H1 (cell line): ENCODE results near the gene TOGARAM1. TPM values are rescaled to one million over a fixed set of nuclear protein-coding genes. Genes with fewer than 3 reads are reported as not detected.

Experiments used
- CTCF ChIA-PET: fragments of 300-600 bp; sonication (Branson Sonifier 250); formaldehyde crosslinking; loops from one replicate; lab custom pipeline; 2021; ENCODE audit not compliant: partially characterized antibody; lab: Charles Lee
- POLR2A ChIA-PET: fragments of 300-600 bp; sonication (Branson Sonifier 250); formaldehyde crosslinking; loops from one replicate; lab custom pipeline; 2021; ENCODE audit warnings: inconsistent platforms; ENCODE audit not compliant: partially characterized antibody; lab: Charles Lee
- DNase-seq, 2 experiments: peaks; one replicate each; pipeline versions ENCODE4 v3.0.0 to v3.0.0-alpha.2; 2010 to 2022; ENCODE audit warnings: low spot score in 2 of 2, low read depth in 1 of 2, mixed read lengths in 1 of 2
- FAIRE-seq: peaks from 2 replicates; lab custom pipeline; 2011; peaks lifted over from hg19 to GRCh38; lab: Jason Lieb, UNC
- H2AFZ ChIP-seq: 2 replicates; pipeline ENCODE4 v1.8.1; 2012; ENCODE audit warnings: low read length, inconsistent platforms
- H2AK5ac ChIP-seq: 2 replicates; pipeline ENCODE4 v1.6.1; 2013; ENCODE audit warnings: low read depth, low read length
- H2BK120ac ChIP-seq: replicated peaks from 2 replicates; pipeline ENCODE3; 2013; ENCODE audit warnings: low read depth, low read length, inconsistent platforms
- H2BK12ac ChIP-seq: 2 replicates; pipeline ENCODE4 v1.6.1; 2013; ENCODE audit warnings: low read depth, low read length
- H2BK15ac ChIP-seq: 2 replicates; pipeline ENCODE4 v1.6.1; 2013; ENCODE audit warnings: low read length
- H2BK20ac ChIP-seq: 2 replicates; pipeline ENCODE4 v1.6.1; 2013; ENCODE audit warnings: low read length
- H2BK5ac ChIP-seq: 2 replicates; pipeline ENCODE4 v1.6.1; 2013; ENCODE audit warnings: low read depth, low read length
- H3K14ac ChIP-seq: 2 replicates; pipeline ENCODE4 v1.6.1; 2013; ENCODE audit warnings: inconsistent platforms; ENCODE audit not compliant: insufficient read length
- H3K18ac ChIP-seq: 2 replicates; pipeline ENCODE4 v1.6.1; 2013; ENCODE audit warnings: low read length; ENCODE audit errors: extremely low read depth
- H3K23ac ChIP-seq: 2 replicates; pipeline ENCODE4 v1.6.1; 2013; ENCODE audit warnings: inconsistent platforms; ENCODE audit not compliant: insufficient read length
- H3K23me2 ChIP-seq: 2 replicates; pipeline ENCODE4 v1.6.1; 2013; ENCODE audit warnings: low read depth, low read length
- H3K27ac ChIP-seq: 2 replicates; pipeline ENCODE4 v1.6.1; 2011; ENCODE audit warnings: low read depth, low read length, inconsistent platforms
- H3K27me3 ChIP-seq, 4 experiments: replicated peaks in 1 of 4; 1 replicate in 1 of 4; 2 replicates in 3 of 4; pipeline versions ENCODE4 v1.6.1 to v1.8.1; 2011 to 2013; ENCODE audit warnings: low read length in 3 of 4, mild to moderate bottlenecking in 3 of 4, inconsistent platforms in 2 of 4, mixed read lengths in 2 of 4, moderate library complexity in 1 of 4; ENCODE audit not compliant: control insufficient read depth in 3 of 4, insufficient read depth in 3 of 4; ENCODE audit errors: extremely low read depth in 1 of 4
- H3K36me3 ChIP-seq, 4 experiments: 2 replicates each; pipeline versions ENCODE4 v1.6.1 to v1.8.1; 2011 to 2013; ENCODE audit warnings: mild to moderate bottlenecking in 4 of 4, low read length in 3 of 4, moderate library complexity in 2 of 4, control low read depth in 1 of 4, inconsistent platforms in 1 of 4; ENCODE audit not compliant: insufficient read depth in 4 of 4, control insufficient read depth in 2 of 4
- H3K4ac ChIP-seq: replicated peaks from 2 replicates; pipeline ENCODE3; 2013; ENCODE audit warnings: low read length, low read depth, mixed read lengths, inconsistent platforms; ENCODE audit not compliant: insufficient read length
- H3K4me1 ChIP-seq, 4 experiments: replicated peaks in 1 of 4; 1 replicate in 1 of 4; 2 replicates in 3 of 4; pipeline versions ENCODE4 v1.6.1 to v1.8.1; 2011 to 2013; ENCODE audit warnings: low read length in 3 of 4, inconsistent platforms in 2 of 4, mixed read lengths in 1 of 4; ENCODE audit not compliant: insufficient read depth in 4 of 4, control insufficient read depth in 3 of 4
- H3K4me2 ChIP-seq, 2 experiments: 2 replicates each; pipeline versions ENCODE4 v1.6.1 to v1.8.1; 2011 to 2013; ENCODE audit warnings: low read depth in 2 of 2, low read length in 2 of 2, control low read depth in 1 of 2, inconsistent platforms in 1 of 2, mild to moderate bottlenecking in 1 of 2; ENCODE audit not compliant: insufficient read depth in 1 of 2
- H3K4me3 ChIP-seq, 4 experiments: fragments of 200-600, 300-600 bp in 1 of 4; sonication (generic), shearing (Covaris generic), sonication (Bioruptor Twin) in 1 of 4; 2 replicates each; pipeline versions ENCODE4 v1.5.1 to v1.8.1; 2011 to 2016; ENCODE audit warnings: low read length in 4 of 4, low read depth in 3 of 4, control low read depth in 2 of 4, inconsistent platforms in 2 of 4, mild to moderate bottlenecking in 2 of 4, mixed read lengths in 1 of 4, moderate library complexity in 1 of 4; ENCODE audit not compliant: insufficient read depth in 2 of 4; ENCODE audit errors: extremely low read depth in 1 of 4
- H3K56ac ChIP-seq: replicated peaks from 2 replicates; pipeline ENCODE3; 2013; ENCODE audit warnings: low read depth, mild to moderate bottlenecking, mixed read lengths, low read length, inconsistent platforms; ENCODE audit not compliant: insufficient read length
- H3K79me1 ChIP-seq: 2 replicates; pipeline ENCODE4 v1.6.1; 2013; ENCODE audit warnings: low read depth, low read length, control low read depth
- H3K79me2 ChIP-seq, 2 experiments: 2 replicates each; pipeline versions ENCODE4 v1.6.1 to v1.8.1; 2012 to 2013; ENCODE audit warnings: low read length in 2 of 2, mild to moderate bottlenecking in 2 of 2, inconsistent platforms in 1 of 2; ENCODE audit not compliant: insufficient read depth in 2 of 2, control insufficient read depth in 1 of 2
- H3K9ac ChIP-seq, 4 experiments: replicated peaks in 1 of 4; 1 replicate in 1 of 4; 2 replicates in 3 of 4; pipeline versions ENCODE4 v1.6.1 to v1.8.1; 2011 to 2013; ENCODE audit warnings: low read depth in 3 of 4, low read length in 3 of 4, control low read depth in 2 of 4, mild to moderate bottlenecking in 2 of 4, moderate library complexity in 2 of 4, inconsistent platforms in 1 of 4; ENCODE audit errors: extremely low read depth in 1 of 4
- H3K9me3 ChIP-seq, 2 experiments: 2 replicates each; pipeline versions ENCODE4 v1.6.1 to v1.8.1; 2012 to 2013; ENCODE audit warnings: mild to moderate bottlenecking in 2 of 2, moderate library complexity in 2 of 2, control low read depth in 1 of 2, inconsistent platforms in 1 of 2, low read depth in 1 of 2, low read length in 1 of 2, mixed read lengths in 1 of 2; ENCODE audit not compliant: insufficient read depth in 2 of 2
- H4K20me1 ChIP-seq, 2 experiments: replicated peaks in 1 of 2; 2 replicates each; pipeline versions ENCODE3 to v1.8.1; 2011 to 2013; ENCODE audit warnings: inconsistent platforms in 2 of 2, low read length in 2 of 2, mild to moderate bottlenecking in 1 of 2; ENCODE audit not compliant: insufficient read depth in 2 of 2, control insufficient read depth in 1 of 2
- H4K5ac ChIP-seq: 2 replicates; pipeline ENCODE4 v1.6.1; 2013; ENCODE audit warnings: low read length, low read depth, mixed read lengths, inconsistent platforms; ENCODE audit not compliant: insufficient read length
- H4K8ac ChIP-seq: 2 replicates; pipeline ENCODE4 v1.8.0; 2013; ENCODE audit warnings: mild to moderate bottlenecking, moderate library complexity, low read length, inconsistent platforms; ENCODE audit not compliant: insufficient read depth; ENCODE audit errors: extremely low read depth
- H4K91ac ChIP-seq: replicated peaks from 2 replicates; pipeline ENCODE3; 2013; ENCODE audit warnings: low read length, mixed read lengths, inconsistent platforms; ENCODE audit not compliant: insufficient read length
- BACH1 ChIP-seq: IDR thresholded peaks from 2 replicates; pipeline ENCODE4 v1.6.1; 2012; ENCODE audit warnings: low read length, improper control_type of control experiment
- HDAC6 ChIP-seq: IDR thresholded peaks from one replicate; pipeline ENCODE4 v1.7.1; 2012; ENCODE audit warnings: low read depth, mild to moderate bottlenecking, inconsistent platforms, low read length, moderate library complexity
- KDM5A ChIP-seq: fragments of 200-600 bp; IDR thresholded peaks from 2 replicates; pipeline ENCODE4 v1.7.1; 2012; ENCODE audit warnings: mild to moderate bottlenecking, low read length, inconsistent platforms, mixed read lengths
- PHF8 ChIP-seq: fragments of 200-600 bp; sonication (generic); conservative IDR thresholded peaks from 2 replicates; pipeline ENCODE4 v1.7.1; 2012; ENCODE audit warnings: low read depth, mild to moderate bottlenecking, inconsistent platforms, low read length, moderate library complexity
- RNF2 ChIP-seq: fragments of 200-900, 300-1000 bp; sonication (generic); IDR thresholded peaks from 2 replicates; pipeline ENCODE4 v1.7.1; 2016; ENCODE audit warnings: borderline replicate concordance, low read depth, mild to moderate bottlenecking, antibody characterized with exemption, low read length; ENCODE audit not compliant: poor library complexity, severe bottlenecking; ENCODE audit errors: missing control alignments
- RXRA ChIP-seq: IDR thresholded peaks from 2 replicates; pipeline ENCODE4 v1.6.1; 2011; ENCODE audit warnings: low read depth, mild to moderate bottlenecking, low read length, moderate library complexity; ENCODE audit not compliant: insufficient read depth
- SIN3A ChIP-seq, 2 experiments: IDR thresholded peaks in 1 of 2; conservative IDR thresholded peaks in 1 of 2; 2 replicates each; pipeline ENCODE4 v1.6.1; 2011 to 2012; ENCODE audit warnings: low read length in 2 of 2, improper control_type of control experiment in 1 of 2, low read depth in 1 of 2, mild to moderate bottlenecking in 1 of 2
- SIX5 ChIP-seq: IDR thresholded peaks from 2 replicates; pipeline ENCODE4 v1.6.1; 2011; ENCODE audit warnings: mild to moderate bottlenecking, low read depth, low read length
- YY1 ChIP-seq: IDR thresholded peaks from 2 replicates; pipeline ENCODE4 v1.6.1; 2011; ENCODE audit warnings: low read depth, mild to moderate bottlenecking, low read length
- WGBS, 2 experiments: shearing (Covaris generic) in 1 of 2; methylation state at CpG; one replicate each; pipeline versions ENCODE4 v1.1.6 to v1.1.7; 2013 to 2015; ENCODE audit warnings: low lambda C conversion rate in 2 of 2, mixed read lengths in 2 of 2, inconsistent platforms in 1 of 2, low coverage in 1 of 2, missing lambda C conversion rate in 1 of 2; ENCODE audit not compliant: insufficient replicate concordance in 2 of 2, insufficient coverage in 1 of 2, insufficient read length in 1 of 2; ENCODE audit errors: extremely low coverage in 1 of 2, missing lambda C conversion rate in 1 of 2; 5-methylcytosine and 5-hydroxymethylcytosine counted together
- polyA plus RNA-seq, 7 experiments: library from polyadenylated mRNA; depleted of rRNA in 3 of 7; stranded (reverse) in 5 of 7; unstranded in 2 of 7; fragments of >200 nt in 5 of 7; fragments of 200-250 nt in 2 of 7; gene quantifications; 1 replicate in 5 of 7; 2 replicates in 1 of 7; 4 replicates in 1 of 7; pipeline versions ENCODE4 v1.2.1 to v1.2.3, GENCODE V29; 2011 to 2013; ENCODE audit warnings: missing spikeins in 2 of 7, mixed read lengths in 2 of 7
- total RNA-seq: library from RNA; stranded (reverse); fragmentation: NEBNext Ultra II Directional; extraction: Animal tissue kit (Norgen Biotek cat#: 25700); gene quantifications from 2 replicates; pipeline ENCODE4 v1.2.1, GENCODE V29; 2021

Gene TOGARAM1
- total and polyA plus RNA-seq, 2 of the 8 experiments (the other 6 are each of a cell fraction or from before 2014, with no cell fraction given): 2.5 to 6.8 TPM

GRCh38 chr14:44941591-44941990, 20.4 kb upstream of the TOGARAM1 start:
- POLR2A ChIA-PET: interaction anchor here (0.6 kb wide), 1 partner anchor 149 kb away, joined by 3 read pairs; no protein-coding TSS in a partner anchor
- H3K27me3 ChIP-seq: no peaks in the 10 kb centered on the region
- no peak overlapping the region for H3K4me2 ChIP-seq
- no peak overlapping the region for H3K4me3 ChIP-seq
- no peak overlapping the region for H2BK12ac ChIP-seq
- H3K9ac ChIP-seq: no peak overlapping the region
- CTCF ChIA-PET: no interaction called here
- H2BK20ac ChIP-seq: no peak overlapping the region
- H2AFZ ChIP-seq: no peak overlapping the region
- no peak overlapping the region for H3K56ac ChIP-seq
- H2BK5ac ChIP-seq: no peak overlapping the region
- TF ChIP-seq RNF2: no peak
- no peak for TF ChIP-seq BACH1
- TF ChIP-seq RXRA: no peak
- no peak for TF ChIP-seq YY1
- TF ChIP-seq HDAC6: no peak
- no peak for TF ChIP-seq SIX5
- TF ChIP-seq PHF8: no peak
- TF ChIP-seq SIN3A (conservative IDR thresholded peaks at IDR 0.05 in 1 of 2, IDR thresholded peaks at IDR 0.05 in 1 of 2; ENCODE audit: low read depth in 1 of 2, low read length in 2 of 2): no peak
- TF ChIP-seq KDM5A: no peak
- no peaks in the 10 kb centered on the region; the same call in 1 of the 2 replicates for H3K23me2 ChIP-seq
- no peaks in the 10 kb centered on the region for H3K79me1 ChIP-seq
- no peaks in the 10 kb centered on the region for H4K20me1 ChIP-seq
- 90% methylated on average over 1 of the region's 2 CpGs; no CpG with 5 or more reads in 1 of the 2 experiments for WGBS, 2 experiments
- H2BK120ac ChIP-seq: no peak overlapping the region
- H3K79me2 ChIP-seq: no peaks in the 10 kb centered on the region; a peak in 1 of 4 replicates
- no peak overlapping the region for H2AK5ac ChIP-seq
- H3K27ac ChIP-seq: no peak overlapping the region
- no peak overlapping the region for H3K23ac ChIP-seq
- H3K4ac ChIP-seq: no peak overlapping the region
- no peaks in the 10 kb centered on the region for H3K4me1 ChIP-seq
- H3K9me3 ChIP-seq: no peaks in the 10 kb centered on the region
- no peak overlapping the region for H3K14ac ChIP-seq
- H2BK15ac ChIP-seq: no peak overlapping the region
- no peak overlapping the region for H3K18ac ChIP-seq
- H4K8ac ChIP-seq: no peak overlapping the region
- peaks cover 0 to 12% (median 5%) of the 10 kb centered on the region in 4 experiments; a peak in 5 of 8 replicates for H3K36me3 ChIP-seq
- no peak for FAIRE-seq
- H4K91ac ChIP-seq: no peak overlapping the region
- H4K5ac ChIP-seq: no peak overlapping the region
- DNase-seq: no peak
